Mucosa of descending colon (tissue), 3 donors: ENCODE results near the gene UFC1. TPM values are rescaled to one million over a fixed set of nuclear protein-coding genes. Genes with fewer than 3 reads are reported as not detected.

ENCODE experiments used
- ATAC-seq: fragments of 200-7000 bp; cut with Tn5 transposase; one replicate; pipeline ENCODE4 v1.9.1; 2020; ENCODE audit warnings: mild to moderate bottlenecking, moderate library complexity
- DNase-seq, 3 donors: peaks; one replicate each; pipeline ENCODE4 v3.0.0-alpha.2; 2020
- H3K36me3 ChIP-seq: fragments of 200-600 bp; one replicate; pipeline ENCODE4 v1.8.0; 2021; ENCODE audit warnings: low read depth, mild to moderate bottlenecking
- H3K4me1 ChIP-seq: fragments of 200-600 bp; one replicate; pipeline ENCODE4 v1.8.0; 2021; ENCODE audit warnings: low read depth, mild to moderate bottlenecking
- H3K4me3 ChIP-seq: fragments of 200-600 bp; one replicate; pipeline ENCODE4 v1.8.0; 2021; ENCODE audit warnings: mild to moderate bottlenecking
- H3K9me3 ChIP-seq: fragments of 200-600 bp; one replicate; pipeline ENCODE4 v1.8.0; 2021; ENCODE audit warnings: mild to moderate bottlenecking
- intact Hi-C, 2 donors: fragments of 100-400 bp; cut with DNase I in 1 of 2; cut with micrococcal nuclease in 1 of 2; formaldehyde crosslinking; loops; one replicate each; pipeline versions ENCODE4 v1.11.0 to v1.11.1; 2022; cut with DNase I, micrococcal nuclease
- total RNA-seq, 3 donors: library from RNA; stranded (reverse); fragmentation: NEBNext Ultra II Directional in 2 of 3; extraction: Animal tissue kit (Norgen Biotek cat#: 25700) in 2 of 3; gene quantifications; one replicate each; pipeline versions ENCODE4 v1.2.1 to v1.2.4, GENCODE V29; 2021 to 2023
- TF ChIP-seq, protein P1 (sequence below): fragments of 200-600 bp; IDR thresholded peaks from one replicate; pipeline ENCODE4 v1.8.0; 2022; ENCODE audit warnings: antibody characterized with exemption, mild to moderate bottlenecking
- donor health status: DM: no; HTN: no; CAD: no; lungs with moderate emphysema.
- donor health status: DM: no; HTN: no; CAD: no.
- donor health status: DM: no; HTN: yes; CAD: no.

Gene UFC1
- total RNA-seq, 3 donors from 2014 or later, result 88.6 to 114 (median 90.6) TPM

DNA sequence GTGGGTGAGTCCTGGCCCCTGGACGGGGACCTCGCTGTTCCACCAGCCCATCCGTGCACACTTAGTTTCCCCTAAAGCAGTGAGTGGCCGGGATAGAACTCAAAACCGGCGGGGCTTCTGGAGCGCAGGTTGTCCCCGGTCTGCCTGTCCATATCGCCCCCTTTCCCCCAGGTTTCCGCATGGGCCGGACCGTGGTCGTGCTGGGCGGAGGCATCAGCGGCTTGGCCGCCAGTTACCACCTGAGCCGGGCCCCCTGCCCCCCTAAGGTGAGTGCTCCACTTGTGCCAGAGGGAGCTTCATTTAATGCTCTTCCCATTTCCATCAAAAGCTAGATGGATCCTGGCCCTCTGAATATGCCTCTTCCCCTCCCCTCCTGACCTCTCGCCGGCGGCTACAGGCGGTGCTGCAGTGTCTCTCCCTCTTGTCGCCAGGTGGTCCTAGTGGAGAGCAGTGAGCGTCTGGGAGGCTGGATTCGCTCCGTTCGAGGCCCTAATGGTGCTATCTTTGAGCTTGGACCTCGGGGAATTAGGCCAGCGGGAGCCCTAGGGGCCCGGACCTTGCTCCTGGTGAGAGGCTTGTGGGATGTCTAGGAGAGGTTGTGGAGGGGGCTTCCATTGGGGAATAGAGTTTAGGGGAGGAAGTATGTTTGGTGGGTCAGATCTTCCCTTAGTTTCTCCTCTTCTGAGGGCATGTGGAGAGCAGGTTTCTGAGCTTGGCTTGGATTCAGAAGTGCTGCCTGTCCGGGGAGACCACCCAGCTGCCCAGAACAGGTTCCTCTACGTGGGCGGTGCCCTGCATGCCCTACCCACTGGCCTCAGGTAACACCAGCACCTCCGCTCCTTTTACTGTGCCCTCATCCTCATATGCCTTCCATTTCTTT is 13.1 kb downstream of the UFC1 start:
- peak in 1 of 3 donors; percentile 51 for DNase-seq
- peaks cover 14% of the 10 kb centered on the region for H3K4me1 ChIP-seq
- intact Hi-C loops, result no loop called here
- H3K4me3 ChIP-seq, result peak overlapping the region; percentile 32
- H3K36me3 ChIP-seq, result peaks cover 5% of the 10 kb centered on the region
- TF ChIP-seq, protein P1, sequence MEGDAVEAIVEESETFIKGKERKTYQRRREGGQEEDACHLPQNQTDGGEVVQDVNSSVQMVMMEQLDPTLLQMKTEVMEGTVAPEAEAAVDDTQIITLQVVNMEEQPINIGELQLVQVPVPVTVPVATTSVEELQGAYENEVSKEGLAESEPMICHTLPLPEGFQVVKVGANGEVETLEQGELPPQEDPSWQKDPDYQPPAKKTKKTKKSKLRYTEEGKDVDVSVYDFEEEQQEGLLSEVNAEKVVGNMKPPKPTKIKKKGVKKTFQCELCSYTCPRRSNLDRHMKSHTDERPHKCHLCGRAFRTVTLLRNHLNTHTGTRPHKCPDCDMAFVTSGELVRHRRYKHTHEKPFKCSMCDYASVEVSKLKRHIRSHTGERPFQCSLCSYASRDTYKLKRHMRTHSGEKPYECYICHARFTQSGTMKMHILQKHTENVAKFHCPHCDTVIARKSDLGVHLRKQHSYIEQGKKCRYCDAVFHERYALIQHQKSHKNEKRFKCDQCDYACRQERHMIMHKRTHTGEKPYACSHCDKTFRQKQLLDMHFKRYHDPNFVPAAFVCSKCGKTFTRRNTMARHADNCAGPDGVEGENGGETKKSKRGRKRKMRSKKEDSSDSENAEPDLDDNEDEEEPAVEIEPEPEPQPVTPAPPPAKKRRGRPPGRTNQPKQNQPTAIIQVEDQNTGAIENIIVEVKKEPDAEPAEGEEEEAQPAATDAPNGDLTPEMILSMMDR, result no peak
- H3K9me3 ChIP-seq, result no peaks in the 10 kb centered on the region
- ATAC-seq, result peak; percentile 1

DNA sequence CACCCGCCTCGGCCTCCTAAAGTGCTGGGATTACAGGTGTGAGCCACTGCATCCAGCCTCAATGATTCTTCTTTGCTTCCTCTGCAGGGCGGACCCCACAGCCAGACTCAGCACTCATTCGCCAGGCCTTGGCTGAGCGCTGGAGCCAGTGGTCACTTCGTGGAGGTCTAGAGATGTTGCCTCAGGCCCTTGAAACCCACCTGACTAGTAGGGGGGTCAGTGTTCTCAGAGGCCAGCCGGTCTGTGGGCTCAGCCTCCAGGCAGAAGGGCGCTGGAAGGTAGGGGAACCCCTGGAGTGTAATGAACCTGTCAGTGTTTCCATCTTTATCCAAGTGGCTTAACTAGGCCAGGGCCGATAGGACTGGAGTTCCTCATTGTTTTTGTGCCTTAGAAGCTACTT is 15.1 kb downstream of the UFC1 start:
- H3K9me3 ChIP-seq, result no peaks in the 10 kb centered on the region
- intact Hi-C loops, result no loop called here
- TF ChIP-seq, protein P1, result no peak
- ATAC-seq, result no peak
- peaks cover 14% of the 10 kb centered on the region for H3K4me1 ChIP-seq
- DNase-seq, result no peak
- peaks cover 5% of the 10 kb centered on the region for H3K36me3 ChIP-seq
- H3K4me3 ChIP-seq, result no peak overlapping the region

DNA sequence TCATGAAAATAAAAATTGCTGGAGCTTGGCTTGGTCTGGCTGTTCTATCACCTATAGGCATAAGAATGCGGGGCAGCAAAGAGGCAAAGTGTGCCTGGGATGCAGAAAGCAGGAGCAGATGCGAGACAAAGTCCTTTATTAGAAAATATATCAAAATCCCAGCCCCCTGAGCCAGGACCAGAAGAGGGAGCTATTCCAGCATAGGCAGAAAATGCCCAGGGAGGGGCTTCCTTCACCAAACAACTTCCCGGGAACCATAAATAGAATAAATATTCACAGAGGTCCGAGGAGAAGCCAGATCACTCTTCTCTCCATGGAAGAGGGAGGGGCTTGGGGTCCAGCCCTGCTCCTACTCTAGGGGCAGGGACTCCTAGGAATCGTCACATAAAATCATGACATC is 17.4 kb downstream of the UFC1 start:
- no peaks in the 10 kb centered on the region for H3K9me3 ChIP-seq

DNA sequence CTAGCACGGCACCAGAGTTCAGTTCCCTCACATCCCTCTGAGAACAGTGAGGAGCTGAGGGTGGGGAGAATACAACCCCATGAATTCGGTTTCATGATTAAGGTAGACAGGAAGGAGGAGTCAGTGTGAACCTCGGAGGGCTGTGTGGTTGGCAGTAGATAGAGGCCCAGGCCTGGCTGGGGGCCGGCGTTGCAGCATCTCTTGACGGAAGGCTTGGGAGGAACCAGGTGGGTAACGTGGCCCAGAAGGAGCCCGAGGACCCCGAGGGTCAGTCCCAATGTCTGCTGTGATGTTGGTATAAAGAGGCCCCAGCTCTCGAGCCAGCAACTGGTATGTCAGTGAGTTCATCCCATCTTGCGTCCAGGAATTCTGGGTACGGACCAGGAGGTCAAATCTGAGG is 17.9 kb downstream of the UFC1 start:
- TF ChIP-seq, protein P1, result no peak
- intact Hi-C loops, result no loop called here
- Histone ChIP-seq H3K4me3 (no peak overlapping the region), H3K4me1 (peaks cover 13% of the 10 kb centered on the region), H3K36me3 (no peaks in the 10 kb centered on the region), H3K9me3 (no peaks in the 10 kb centered on the region)
- ATAC-seq (no peak), DNase-seq (no peak)

More for the DNA sequence above, 17.4 kb downstream of the UFC1 start:
- H3K36me3 ChIP-seq, result peaks cover 2% of the 10 kb centered on the region
- no peak for DNase-seq
- peaks cover 10% of the 10 kb centered on the region for H3K4me1 ChIP-seq
- TF ChIP-seq, protein P1, result no peak
- no peak for ATAC-seq
- intact Hi-C loops, result no loop called here
- no peak overlapping the region for H3K4me3 ChIP-seq

DNA sequence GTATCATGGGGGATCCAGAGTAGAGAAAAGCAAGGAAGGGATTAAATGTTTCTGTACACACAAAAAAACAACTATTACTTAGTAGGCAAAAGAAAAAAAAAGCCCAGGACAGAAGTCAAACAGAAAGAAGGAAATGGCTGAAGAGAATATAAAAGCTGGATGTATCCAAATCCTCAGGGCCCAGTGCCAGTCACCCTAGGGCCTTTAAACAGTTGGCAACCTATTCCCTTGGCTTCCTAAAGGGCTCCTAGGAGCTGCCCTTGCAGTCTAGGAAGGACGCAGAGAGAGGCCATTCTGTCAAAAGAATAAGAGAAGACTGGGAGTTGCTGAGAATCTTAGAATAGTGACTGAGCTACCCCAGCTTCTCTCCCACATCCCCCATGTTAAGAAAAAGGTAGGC is 18.6 kb downstream of the UFC1 start:
- no peaks in the 10 kb centered on the region for H3K36me3 ChIP-seq
- H3K9me3 ChIP-seq, result no peaks in the 10 kb centered on the region
- peaks cover 8% of the 10 kb centered on the region for H3K4me1 ChIP-seq

More for the DNA sequence above, 18.6 kb downstream of the UFC1 start:
- ATAC-seq, result no peak
- no peak for DNase-seq
- no peak overlapping the region for H3K4me3 ChIP-seq
- intact Hi-C loops, result no loop called here
- TF ChIP-seq, protein P1, result no peak
